ENCODE results near the gene CORO6.

Gene CORO6

DNA sequence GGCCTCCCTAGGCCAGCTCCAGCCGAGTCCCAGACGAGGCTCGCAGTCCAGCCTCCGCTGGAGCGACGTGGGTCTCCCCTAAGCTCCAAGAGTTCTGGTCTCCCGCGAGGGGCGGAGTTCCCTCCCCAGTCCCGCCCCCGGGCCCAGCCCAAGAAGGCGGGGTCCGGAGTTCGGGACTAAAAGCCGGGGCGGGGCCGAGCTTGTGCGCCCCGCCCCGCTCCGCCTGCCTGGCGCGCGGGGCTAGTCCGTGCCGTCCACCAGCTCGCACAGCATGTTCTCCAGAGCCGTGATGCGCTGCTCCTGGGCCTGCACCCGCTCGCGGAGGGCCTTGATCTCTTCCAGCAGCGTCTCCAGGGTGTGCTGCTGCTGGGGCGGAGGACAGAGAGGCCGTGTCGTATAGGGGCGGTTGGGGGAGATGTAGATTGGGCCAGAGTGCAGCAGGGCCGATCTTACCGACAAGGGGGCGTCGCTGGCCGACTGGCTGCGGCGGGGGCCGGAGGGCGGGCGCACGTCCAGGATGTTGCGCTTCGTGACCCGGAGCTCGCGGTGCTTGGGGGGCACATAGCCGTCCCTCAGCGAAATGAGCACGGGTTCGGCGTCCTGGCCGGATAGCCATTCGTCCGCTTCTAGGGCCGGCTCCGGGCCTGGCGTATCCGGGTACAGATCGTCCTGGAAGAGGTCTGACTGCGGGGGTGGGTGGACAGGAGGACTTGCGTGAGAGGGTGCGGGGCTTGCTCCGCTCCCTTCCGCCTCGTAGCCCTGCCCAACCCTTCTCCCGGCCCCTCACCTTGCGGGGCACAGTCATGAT is 7.0 kb downstream of the CORO6 start:
- H3K27me3 ChIP-seq (replicated peaks in 2 of 5; ENCODE audit: control insufficient read depth in 4 of 5, insufficient read depth in 5 of 5, low read length in 4 of 5) = peaks cover 0 to 32% (median 17%) of the 10 kb centered on the region in 5 experiments
- 1% methylated on average over 54 of the region's 74 CpGs for WGBS (ENCODE audit: insufficient coverage)
- POLR2A ChIA-PET = interaction anchor here (0.6 kb wide), 2 partner anchors 26 to 35 kb away, joined by 3 read pairs; no protein-coding TSS in a partner anchor
- H3K36me3 ChIP-seq (ENCODE audit: control insufficient read depth in 4 of 4, insufficient read depth in 4 of 4, low read length in 3 of 4) = no peaks in the 10 kb centered on the region
- CTCF ChIA-PET = interaction anchor here (0.8 to 7.8 kb wide), 12 partner anchors 9 to 315 kb away, joined by 3 to 179 read pairs (median 15); partner anchors contain the start of genes ANKRD13B and SSH2
- H3K27ac ChIP-seq (ENCODE audit: insufficient read depth in 1 of 2, low read depth in 1 of 2, low read length in 2 of 2, poor library complexity in 1 of 2, severe bottlenecking in 2 of 2) = no peak overlapping the region
- H3K9me3 ChIP-seq (ENCODE audit: control extremely low read depth in 1 of 5, control insufficient read depth in 4 of 5, insufficient read depth in 2 of 5, low read depth in 1 of 5, low read length in 4 of 5) = no peaks in the 10 kb centered on the region
- peak overlapping the region; percentile 41 to 82 (median 63) for H3K4me3 ChIP-seq (ENCODE audit: control insufficient read depth in 1 of 7, extremely low read depth in 1 of 7, insufficient read depth in 4 of 7, low read depth in 2 of 7, low read length in 6 of 7)
- DNase-seq = peak; percentile 75 to 83 (median 81)
- H3K4me1 ChIP-seq (ENCODE audit: control extremely low read depth in 1 of 4, control insufficient read depth in 4 of 4, insufficient read depth in 4 of 4, low read length in 3 of 4) = peaks cover 2 to 62% (median 56%) of the 10 kb centered on the region in 4 experiments

DNA sequence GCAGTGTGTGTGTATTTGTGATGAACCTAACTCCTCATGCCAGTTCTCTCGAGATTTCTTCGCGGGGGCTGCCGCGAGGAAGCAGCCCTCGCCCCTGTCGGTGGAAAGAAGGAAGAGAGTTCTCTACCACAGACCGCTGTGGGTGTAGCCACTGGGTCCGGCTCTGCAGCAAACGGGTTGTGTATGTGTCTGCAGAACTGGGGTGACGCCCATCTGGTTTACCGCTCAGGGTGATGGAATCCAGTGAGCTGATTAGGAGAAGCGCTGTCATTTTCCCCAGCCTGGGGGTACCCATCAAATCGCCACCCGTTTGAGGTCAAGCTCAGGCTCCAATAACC is 7.7 kb downstream of the CORO6 start:
- DNase-seq = peak; percentile 78 to 90 (median 86)
- peaks cover 0 to 32% (median 12%) of the 10 kb centered on the region in 5 experiments for H3K27me3 ChIP-seq (replicated peaks in 2 of 5; ENCODE audit: control insufficient read depth in 4 of 5, insufficient read depth in 5 of 5, low read length in 4 of 5)

DNA sequence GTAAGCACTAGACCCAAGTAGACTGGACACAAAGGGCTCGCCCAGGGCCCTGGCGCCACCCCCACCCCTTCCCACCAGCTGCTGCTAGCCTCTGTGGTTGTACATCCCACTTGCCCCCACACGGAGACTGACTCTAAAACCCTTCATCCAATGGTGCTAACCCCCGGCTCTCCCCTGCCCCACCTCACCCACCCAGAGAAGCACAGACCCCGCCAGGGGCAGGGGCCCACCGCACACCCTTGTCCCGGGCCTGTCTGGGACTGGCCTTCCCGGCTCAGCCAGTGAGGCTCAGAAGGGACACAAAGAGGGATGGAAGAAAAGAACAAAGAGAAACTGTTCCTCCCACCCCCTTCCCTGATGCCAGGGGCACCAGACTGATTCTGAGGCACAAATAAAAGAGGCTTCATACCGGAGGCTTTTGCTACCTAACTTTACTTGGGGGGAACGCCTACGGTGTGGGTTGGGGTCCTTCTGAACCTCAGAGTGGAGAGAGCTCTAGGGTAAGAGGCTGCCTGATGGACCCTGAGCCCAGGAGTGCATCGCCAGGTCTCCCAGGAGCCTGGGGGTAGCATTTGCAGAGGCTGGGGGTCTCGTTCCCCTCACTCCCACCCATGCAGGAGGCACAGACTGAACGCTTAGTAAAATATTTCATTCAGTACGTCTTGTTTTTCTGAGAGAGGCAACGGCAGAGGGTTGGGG is 8.2 kb downstream of the CORO6 start:
- Histone ChIP-seq H3K27ac (ENCODE audit: insufficient read depth in 1 of 2, low read depth in 1 of 2, low read length in 2 of 2, poor library complexity in 1 of 2, severe bottlenecking in 2 of 2) (no peak overlapping the region), H3K36me3 (ENCODE audit: control insufficient read depth in 4 of 4, insufficient read depth in 4 of 4, low read length in 3 of 4) (peaks cover 0 to under 1% (median 0%) of the 10 kb centered on the region in 4 experiments), H3K4me3 (ENCODE audit: control insufficient read depth in 1 of 7, extremely low read depth in 1 of 7, insufficient read depth in 4 of 7, low read depth in 2 of 7, low read length in 6 of 7) (peak overlapping the region in 5 of 7 experiments; percentile 50 to 82 (median 65)), H3K27me3 (replicated peaks in 2 of 5; ENCODE audit: control insufficient read depth in 4 of 5, insufficient read depth in 5 of 5, low read length in 4 of 5) (peaks cover 0 to 31% (median 8%) of the 10 kb centered on the region in 5 experiments), H3K4me1 (ENCODE audit: control extremely low read depth in 1 of 4, control insufficient read depth in 4 of 4, insufficient read depth in 4 of 4, low read length in 3 of 4) (peaks cover 2 to 62% (median 56%) of the 10 kb centered on the region in 4 experiments), H3K9me3 (ENCODE audit: control extremely low read depth in 1 of 5, control insufficient read depth in 4 of 5, insufficient read depth in 2 of 5, low read depth in 1 of 5, low read length in 4 of 5) (no peaks in the 10 kb centered on the region)
- CTCF ChIA-PET = interaction anchor here (0.9 to 7.8 kb wide), 8 partner anchors 9 to 165 kb away, joined by 3 to 179 read pairs (median 15); partner anchors contain the start of gene ANKRD13B
- POLR2A ChIA-PET = interaction anchor here (0.6 kb wide), 1 partner anchor 78 kb away, joined by 3 read pairs; no protein-coding TSS in a partner anchor
- WGBS (ENCODE audit: insufficient coverage) = 64% methylated on average over 10 of the region's 16 CpGs
- DNase-seq = no peak

More for the DNA sequence above, 7.7 kb downstream of the CORO6 start:
- Histone ChIP-seq H3K9me3 (ENCODE audit: control extremely low read depth in 1 of 5, control insufficient read depth in 4 of 5, insufficient read depth in 2 of 5, low read depth in 1 of 5, low read length in 4 of 5) (no peaks in the 10 kb centered on the region), H3K27ac (ENCODE audit: insufficient read depth in 1 of 2, low read depth in 1 of 2, low read length in 2 of 2, poor library complexity in 1 of 2, severe bottlenecking in 2 of 2) (no peak overlapping the region), H3K4me3 (ENCODE audit: control insufficient read depth in 1 of 7, extremely low read depth in 1 of 7, insufficient read depth in 4 of 7, low read depth in 2 of 7, low read length in 6 of 7) (peak overlapping the region; percentile 41 to 82 (median 63)), H3K4me1 (ENCODE audit: control extremely low read depth in 1 of 4, control insufficient read depth in 4 of 4, insufficient read depth in 4 of 4, low read length in 3 of 4) (peaks cover 2 to 62% (median 56%) of the 10 kb centered on the region in 4 experiments), H3K36me3 (ENCODE audit: control insufficient read depth in 4 of 4, insufficient read depth in 4 of 4, low read length in 3 of 4) (no peaks in the 10 kb centered on the region)
- CTCF ChIA-PET = interaction anchor here (0.8 to 7.8 kb wide), 10 partner anchors 9 to 165 kb away, joined by 3 to 179 read pairs (median 8); partner anchors contain the start of gene ANKRD13B
- POLR2A ChIA-PET = interaction anchor here (0.6 kb wide), 1 partner anchor 34 kb away, joined by 3 read pairs; no protein-coding TSS in a partner anchor
- WGBS (ENCODE audit: insufficient coverage) = 1% methylated on average over 15 of the region's 15 CpGs

DNA sequence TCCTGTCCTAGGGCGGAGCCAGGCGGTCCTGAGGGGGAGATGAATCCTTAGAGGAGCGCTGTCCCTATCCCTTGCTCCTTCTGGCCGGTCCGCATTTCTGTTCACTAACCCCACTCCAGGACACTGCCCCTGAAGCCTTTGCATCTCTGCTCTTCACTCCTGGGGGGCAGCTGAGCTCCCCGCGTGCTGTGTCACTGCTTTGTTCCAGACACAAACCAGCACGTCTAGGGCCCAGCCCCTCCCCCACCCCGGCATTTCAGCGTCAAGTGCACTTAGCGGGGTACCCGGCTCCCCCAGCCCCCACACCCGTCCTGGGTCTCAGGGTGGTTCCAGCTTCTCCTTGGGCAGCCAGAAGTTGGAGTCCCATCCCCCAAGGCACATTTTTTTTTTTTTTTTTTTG is 8.9 kb downstream of the CORO6 start:
- ChIA-PET CTCF (interaction anchor here (0.6 to 7.8 kb wide), 7 partner anchors 8 to 178 kb away, joined by 3 to 179 read pairs (median 11); partner anchors contain the start of gene ANKRD13B), POLR2A (interaction anchor here (0.6 to 1.2 kb wide), 2 partner anchors 22 to 717 kb away, joined by 3 to 6 read pairs; no protein-coding TSS in a partner anchor)
- H3K27me3 ChIP-seq (replicated peaks in 2 of 5; ENCODE audit: control insufficient read depth in 4 of 5, insufficient read depth in 5 of 5, low read length in 4 of 5) = peaks cover 0 to 25% (median 8%) of the 10 kb centered on the region in 5 experiments
- peak overlapping the region in 5 of 7 experiments; percentile 25 to 72 (median 48) for H3K4me3 ChIP-seq (ENCODE audit: control insufficient read depth in 1 of 7, extremely low read depth in 1 of 7, insufficient read depth in 4 of 7, low read depth in 2 of 7, low read length in 6 of 7)
- peaks cover 0 to 4% (median 0%) of the 10 kb centered on the region in 4 experiments for H3K36me3 ChIP-seq (ENCODE audit: control insufficient read depth in 4 of 4, insufficient read depth in 4 of 4, low read length in 3 of 4)
- no peak overlapping the region for H3K27ac ChIP-seq (ENCODE audit: insufficient read depth in 1 of 2, low read depth in 1 of 2, low read length in 2 of 2, poor library complexity in 1 of 2, severe bottlenecking in 2 of 2)
- WGBS (ENCODE audit: insufficient coverage) = 17% methylated on average over 8 of the region's 13 CpGs
- DNase-seq = no peak
- no peaks in the 10 kb centered on the region for H3K9me3 ChIP-seq (ENCODE audit: control extremely low read depth in 1 of 5, control insufficient read depth in 4 of 5, insufficient read depth in 2 of 5, low read depth in 1 of 5, low read length in 4 of 5)
- H3K4me1 ChIP-seq (ENCODE audit: control extremely low read depth in 1 of 4, control insufficient read depth in 4 of 4, insufficient read depth in 4 of 4, low read length in 3 of 4) = peaks cover 2 to 58% (median 56%) of the 10 kb centered on the region in 4 experiments

DNA sequence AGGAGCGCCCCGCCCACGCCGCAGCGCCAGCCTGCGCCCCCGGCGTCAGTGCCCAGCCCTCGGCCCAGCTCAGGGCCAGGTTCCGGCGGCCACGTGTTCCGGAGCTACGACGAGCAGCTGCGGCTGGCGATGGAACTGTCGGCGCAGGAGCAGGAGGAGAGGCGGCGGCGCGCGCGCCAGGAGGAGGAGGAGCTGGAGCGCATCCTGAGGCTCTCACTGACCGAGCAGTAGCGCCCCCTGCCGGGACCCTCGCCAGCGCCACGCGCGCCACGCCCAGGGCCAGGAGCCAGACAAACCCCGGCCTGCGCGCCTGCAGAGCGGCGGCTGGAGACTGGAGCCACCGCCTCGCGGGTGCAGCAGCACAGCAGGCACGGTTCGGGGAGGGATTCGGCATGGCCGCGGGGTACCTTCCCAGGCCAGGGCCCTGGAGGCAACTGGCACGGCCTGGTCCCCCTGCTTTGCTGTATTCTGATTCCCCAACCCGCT is 9.3 kb downstream of the CORO6 start:
- Histone ChIP-seq H3K9me3 (ENCODE audit: control extremely low read depth in 1 of 5, control insufficient read depth in 4 of 5, insufficient read depth in 2 of 5, low read depth in 1 of 5, low read length in 4 of 5) (no peaks in the 10 kb centered on the region), H3K4me1 (ENCODE audit: control extremely low read depth in 1 of 4, control insufficient read depth in 4 of 4, insufficient read depth in 4 of 4, low read length in 3 of 4) (peaks cover 2 to 56% (median 55%) of the 10 kb centered on the region in 4 experiments), H3K27me3 (replicated peaks in 2 of 5; ENCODE audit: control insufficient read depth in 4 of 5, insufficient read depth in 5 of 5, low read length in 4 of 5) (peaks cover 0 to 22% (median 7%) of the 10 kb centered on the region in 5 experiments), H3K36me3 (ENCODE audit: control insufficient read depth in 4 of 4, insufficient read depth in 4 of 4, low read length in 3 of 4) (peaks cover 0 to 7% (median 0%) of the 10 kb centered on the region in 4 experiments), H3K27ac (ENCODE audit: insufficient read depth in 1 of 2, low read depth in 1 of 2, low read length in 2 of 2, poor library complexity in 1 of 2, severe bottlenecking in 2 of 2) (no peak overlapping the region), H3K4me3 (ENCODE audit: control insufficient read depth in 1 of 7, extremely low read depth in 1 of 7, insufficient read depth in 4 of 7, low read depth in 2 of 7, low read length in 6 of 7) (peak overlapping the region in 6 of 7 experiments; percentile 23 to 72 (median 37))
- CTCF ChIA-PET = interaction anchor here (0.6 to 7.8 kb wide), 7 partner anchors 12 to 179 kb away, joined by 3 to 179 read pairs (median 5); partner anchors contain the start of gene ANKRD13B
- POLR2A ChIA-PET = interaction anchor here (0.6 to 1.2 kb wide), 2 partner anchors 22 to 716 kb away, joined by 3 to 6 read pairs; no protein-coding TSS in a partner anchor
- WGBS (ENCODE audit: insufficient coverage) = under 1% methylated on average over 47 of the region's 50 CpGs
- DNase-seq = peak; percentile 89 to 95 (median 94)

All from common myeloid progenitor, CD34-positive (primary cell).